DMS114 treated with DMSO at 0.1 percent for 48 hours (cell line): ENCODE measurements around the gene PLCG2.
"Not testable (repeated sequence)": the region's sequence is repeated elsewhere in the genome, so short reads cannot be mapped to it uniquely, and the experiment has no call there.

Source experiments
- DNase-seq: peaks from one replicate; lab custom pipeline; 2025; ENCODE audit not compliant: unreplicated experiment; lab: John Stamatoyannopoulos, UW

Gene PLCG2

GRCh38 chr16:81934711-81935110 is 155.6 kb downstream of the PLCG2 start:
- DNase-seq = not testable (repeated sequence)

- no peak for DNase-seq
Measured at GRCh38 chr16:81936209-81937000, 157.3 kb downstream of the PLCG2 start.

DNA sequence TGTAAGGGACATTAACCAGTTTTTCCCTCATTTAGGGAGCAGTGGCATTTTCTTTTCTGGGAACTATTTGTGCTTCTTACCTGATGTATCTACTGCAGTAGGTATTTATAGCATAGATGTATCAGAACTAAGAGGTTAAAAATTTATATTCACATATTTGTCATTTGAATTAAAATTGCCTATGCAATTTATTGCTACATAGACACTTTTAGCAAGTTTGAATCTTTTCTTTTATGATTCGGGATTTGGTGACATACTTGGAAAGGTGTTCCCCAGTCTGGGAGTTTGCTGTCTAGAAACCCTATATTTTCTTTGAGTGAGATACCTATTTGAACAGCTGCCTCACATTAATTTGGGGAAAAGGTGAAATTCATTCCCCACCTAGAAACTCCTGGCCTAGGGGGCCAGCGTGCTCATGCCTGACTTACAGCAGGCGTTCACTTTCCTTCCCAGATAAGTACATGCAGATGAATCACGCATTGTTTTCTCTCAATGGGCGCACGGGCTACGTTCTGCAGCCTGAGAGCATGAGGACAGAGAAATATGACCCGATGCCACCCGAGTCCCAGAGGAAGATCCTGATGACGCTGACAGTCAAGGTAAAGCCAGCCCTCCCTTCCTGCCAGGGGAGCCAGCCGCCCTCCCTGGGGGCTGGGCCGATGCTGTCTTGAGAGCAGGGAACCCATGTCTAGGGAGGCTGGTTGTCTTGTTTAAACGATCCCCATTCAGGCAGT is 158.4 kb downstream of the PLCG2 start:
- DNase-seq = no peak

DNA sequence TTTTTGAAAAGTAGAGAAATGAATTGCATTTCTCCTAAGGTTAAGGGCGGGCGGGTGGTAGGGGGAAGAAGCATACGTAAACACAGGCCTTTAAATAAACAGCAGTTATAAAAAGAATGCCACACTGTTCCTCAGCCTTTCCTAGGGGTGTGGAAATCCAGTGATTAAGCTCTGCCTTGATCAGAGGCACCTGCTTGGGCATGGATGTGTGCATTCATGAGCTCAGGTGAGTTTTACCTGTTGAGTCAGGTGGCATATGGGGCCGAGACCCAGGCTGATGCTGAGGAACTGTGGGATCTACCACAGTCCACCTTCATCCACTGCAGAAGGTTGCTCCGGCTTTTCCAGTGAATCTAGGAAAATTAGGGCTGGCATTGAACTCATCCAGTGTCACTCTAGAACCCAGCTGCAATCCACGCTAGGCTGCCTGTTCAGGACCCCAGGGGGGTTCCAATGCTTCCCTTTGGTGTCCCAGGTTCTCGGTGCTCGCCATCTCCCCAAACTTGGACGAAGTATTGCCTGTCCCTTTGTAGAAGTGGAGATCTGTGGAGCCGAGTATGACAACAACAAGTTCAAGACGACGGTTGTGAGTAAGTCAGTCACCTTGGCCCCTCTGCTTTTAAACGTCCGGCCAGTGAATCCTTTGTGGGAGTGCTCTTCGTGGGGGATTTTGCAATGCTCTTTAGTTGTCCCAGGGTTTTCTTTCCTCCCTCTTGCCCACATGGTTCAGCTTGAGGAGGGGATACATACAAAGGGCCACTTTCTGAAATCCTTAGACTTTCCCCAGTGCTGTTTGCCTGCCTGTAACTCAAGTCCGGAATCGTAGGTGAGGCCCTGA is 159.5 kb downstream of the PLCG2 start:
- no peak for DNase-seq

DNA sequence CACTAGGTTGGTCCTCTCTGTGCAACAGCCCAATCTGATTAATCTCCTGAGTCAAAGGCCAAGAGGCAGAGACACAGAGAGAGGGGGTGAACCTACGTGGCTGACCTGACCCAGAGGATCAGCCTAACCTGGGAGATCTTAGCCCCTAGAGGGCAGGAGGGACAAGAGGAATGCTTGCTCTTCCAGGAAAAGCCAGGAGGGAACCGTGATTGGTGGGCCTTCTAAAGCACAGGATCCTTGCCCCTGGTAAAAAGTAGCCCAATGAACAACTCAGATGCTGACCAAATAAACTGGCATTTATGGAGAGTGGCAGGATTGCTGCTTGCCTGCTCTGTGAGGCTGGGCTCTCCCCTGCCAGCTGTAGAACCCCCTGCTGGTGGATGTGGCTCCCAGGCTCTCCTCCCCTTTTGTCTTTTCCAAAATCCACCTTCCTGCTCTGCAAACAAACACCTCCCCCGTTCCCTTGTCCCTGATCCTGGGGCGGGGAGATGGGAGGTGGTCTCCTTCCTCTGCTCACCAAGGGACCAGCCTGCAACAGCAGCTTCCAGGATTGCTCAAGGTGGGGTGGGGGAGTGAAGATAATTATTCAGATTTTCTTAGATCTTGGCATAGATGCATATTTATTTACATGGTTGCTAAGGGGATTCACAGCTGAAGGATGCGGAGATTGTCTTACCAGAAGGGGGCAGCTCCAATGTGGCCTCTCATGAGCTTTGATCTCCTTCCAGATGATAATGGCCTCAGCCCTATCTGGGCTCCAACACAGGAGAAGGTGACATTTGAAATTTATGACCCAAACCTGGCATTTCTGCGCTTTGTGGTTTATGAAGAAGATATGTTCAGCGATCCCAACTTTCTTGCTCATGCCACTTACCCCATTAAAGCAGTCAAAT is 160.3 kb downstream of the PLCG2 start:
- no peak for DNase-seq

- DNase-seq = peak; percentile 39
Measured at GRCh38 chr16:81940781-81941560, 161.9 kb downstream of the PLCG2 start.

GRCh38 chr16:81942007-81942601 is 163.0 kb downstream of the PLCG2 start:
- no peak for DNase-seq

- no peak for DNase-seq
Measured at GRCh38 chr16:81945665-81946064, 166.6 kb downstream of the PLCG2 start.

DNA sequence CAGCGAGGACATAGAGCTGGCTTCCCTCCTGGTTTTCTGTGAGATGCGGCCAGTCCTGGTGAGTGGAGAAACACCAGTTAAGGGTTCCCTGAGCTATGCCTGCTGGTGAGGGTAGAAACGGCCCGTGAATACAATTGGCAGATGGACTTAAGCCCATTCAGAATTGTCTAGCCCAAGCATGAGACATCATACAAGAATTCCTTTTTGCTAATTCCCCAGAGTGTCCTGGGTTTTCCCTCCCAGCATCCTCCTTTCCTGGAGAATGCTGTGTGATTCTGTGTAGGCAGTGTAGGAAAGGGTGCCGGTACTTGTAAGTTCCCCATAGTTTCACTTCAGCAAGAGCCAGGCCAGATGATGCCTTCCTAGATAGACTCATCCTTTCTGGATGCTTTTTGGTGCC is 167.1 kb downstream of the PLCG2 start:
- no peak for DNase-seq

- DNase-seq = no peak
Measured at GRCh38 chr16:81951564-81951963, 172.5 kb downstream of the PLCG2 start.

GRCh38 chr16:81956213-81956948 is 177.3 kb downstream of the PLCG2 start:
- DNase-seq = no peak

DNA sequence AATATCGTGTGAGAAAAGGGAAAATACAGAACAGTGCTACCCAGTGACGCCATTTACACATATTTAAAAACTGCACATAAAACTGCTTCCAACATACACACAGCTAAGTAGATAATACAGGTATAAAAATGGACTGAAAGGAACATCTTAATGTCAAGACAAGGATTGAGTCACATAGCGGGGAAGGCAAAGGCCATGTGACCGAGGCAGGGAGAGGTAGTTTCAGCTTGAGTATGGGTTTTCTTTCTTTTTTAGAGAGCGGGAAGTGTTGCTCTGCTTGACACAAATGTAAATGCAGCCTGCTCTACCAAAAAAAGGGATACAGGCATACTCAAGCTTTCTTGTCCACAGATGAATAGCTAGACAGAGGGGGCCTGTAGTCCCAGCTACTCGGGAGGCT is 185.7 kb downstream of the PLCG2 start:
- no peak for DNase-seq

DNA sequence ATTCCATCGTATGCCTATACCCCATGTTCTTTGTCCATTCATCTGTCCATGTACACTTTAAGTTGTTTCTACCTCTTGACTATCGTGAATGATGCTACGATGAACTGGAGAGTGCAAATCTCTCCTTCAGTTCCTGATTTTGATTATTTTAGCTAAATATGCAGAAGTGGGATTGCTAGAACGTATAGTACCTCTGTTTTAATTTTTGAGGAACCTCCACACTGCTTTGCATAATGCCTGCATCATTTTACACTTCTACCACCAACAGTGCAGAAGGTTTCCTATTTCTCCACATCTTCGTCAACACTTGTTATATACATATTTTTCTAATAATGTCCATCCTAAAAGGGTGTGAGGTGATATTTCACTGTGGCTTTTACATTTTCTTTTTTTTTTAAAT is 188.3 kb downstream of the PLCG2 start:
- DNase-seq = no peak

DNA sequence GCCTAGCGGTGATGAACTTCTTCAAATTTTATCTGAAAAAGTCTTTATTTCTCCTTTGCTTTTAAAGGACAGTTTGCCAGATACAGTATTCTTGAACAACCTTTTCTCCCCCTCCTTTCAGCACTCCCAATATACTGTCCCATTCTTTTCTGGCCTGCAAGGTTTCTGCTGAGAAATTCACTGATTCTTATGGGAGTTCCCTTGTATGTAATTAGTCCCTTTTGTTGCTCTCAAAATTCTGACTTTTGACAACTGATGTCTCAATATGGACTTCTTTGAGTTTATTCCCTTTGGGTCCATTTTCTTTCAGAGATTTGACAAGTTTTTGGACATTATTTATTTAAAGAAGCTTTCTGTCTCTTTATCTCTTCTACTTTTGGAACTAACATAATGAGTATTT is 192.8 kb downstream of the PLCG2 start:
- DNase-seq = no peak

GRCh38 chr16:81973737-81974136 is 194.6 kb downstream of the PLCG2 start:
- DNase-seq = no peak

GRCh38 chr16:81975637-81976036 is 196.5 kb downstream of the PLCG2 start:
- DNase-seq = no peak

DNA sequence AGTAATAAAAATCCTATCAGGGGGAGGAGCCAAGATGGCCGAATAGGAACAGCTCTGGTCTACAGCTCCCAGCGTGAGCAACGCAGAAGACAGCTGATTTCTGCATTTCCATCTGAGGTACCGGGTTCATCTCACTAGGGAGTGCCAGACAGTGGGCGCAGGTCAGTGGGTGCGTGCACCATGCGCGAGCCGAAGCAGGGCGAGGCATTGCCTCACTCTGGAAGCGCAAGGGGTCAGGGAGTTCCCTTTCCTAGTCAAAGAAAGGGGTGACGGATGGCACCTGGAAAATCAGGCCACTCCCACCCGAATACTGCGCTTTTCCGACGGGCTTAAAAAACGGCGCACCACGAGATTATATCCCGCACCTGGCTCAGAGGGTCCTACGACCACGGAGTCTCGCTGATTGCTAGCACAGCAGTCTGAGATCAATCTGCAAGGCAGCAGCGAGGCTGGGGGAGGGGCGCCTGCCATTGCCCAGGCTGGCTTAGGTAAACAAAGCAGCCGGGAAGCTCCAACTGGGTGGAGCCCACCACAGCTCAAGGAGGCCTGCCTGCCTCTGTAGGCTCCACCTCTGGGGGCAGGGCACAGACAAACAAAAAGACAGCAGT is 198.3 kb downstream of the PLCG2 start:
- not testable (repeated sequence) for DNase-seq

DNA sequence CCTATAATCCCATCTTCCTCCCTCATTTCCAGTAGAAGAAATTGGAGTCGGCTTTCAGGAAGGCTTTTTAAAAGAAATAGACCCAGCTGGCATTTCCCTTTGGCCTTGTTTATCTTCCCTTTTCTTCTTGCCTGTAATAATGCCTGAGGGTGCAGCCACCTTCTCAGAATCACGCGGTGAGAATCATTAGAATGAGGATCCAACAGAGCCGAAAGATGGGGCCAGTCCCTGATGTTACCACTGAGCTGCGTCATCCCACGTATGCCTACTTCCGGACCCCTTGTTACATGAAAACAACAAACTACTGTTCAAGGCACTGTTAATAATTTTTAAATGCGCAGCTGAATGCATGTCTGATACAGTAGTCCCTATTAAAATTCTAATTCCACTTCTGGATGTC is 208.0 kb downstream of the PLCG2 start:
- no peak for DNase-seq
